Activated T-cell treated with anti-CD3 and anti-CD28 coated beads for 24 hours (primary cell): ENCODE results near the gene ANKRD9.

Experiments used
- DNase-seq: peaks from one replicate; pipeline ENCODE4 v3.0.0-alpha.2; 2020; ENCODE audit warnings: low read depth

Gene ANKRD9

DNA sequence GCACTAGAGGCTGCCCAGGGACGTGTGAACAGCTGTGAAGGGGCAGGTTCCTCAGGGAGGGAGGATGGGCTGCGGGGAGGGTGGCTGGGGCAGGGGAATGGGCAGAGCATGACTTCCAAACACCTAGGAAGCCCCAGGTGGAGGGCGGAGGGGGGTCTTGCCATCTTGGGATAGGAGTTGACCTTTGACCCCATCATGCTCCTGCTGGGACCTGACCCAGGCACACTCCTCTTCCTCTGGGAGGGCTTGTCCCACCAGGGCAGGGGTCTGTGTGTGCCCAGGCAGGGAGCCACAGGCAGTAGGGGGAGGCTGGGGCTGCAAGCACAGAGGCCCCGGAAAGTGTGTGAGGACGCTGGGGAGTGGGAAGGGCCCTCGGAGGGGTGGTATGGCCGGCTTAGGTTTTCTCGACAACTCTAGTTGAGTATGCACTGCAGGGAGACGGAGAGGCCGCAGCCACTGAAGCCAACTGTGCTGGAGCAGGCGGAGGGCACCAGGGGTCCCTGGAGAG is 3.3 kb upstream of the ANKRD9 start:
- no peak for DNase-seq

DNA sequence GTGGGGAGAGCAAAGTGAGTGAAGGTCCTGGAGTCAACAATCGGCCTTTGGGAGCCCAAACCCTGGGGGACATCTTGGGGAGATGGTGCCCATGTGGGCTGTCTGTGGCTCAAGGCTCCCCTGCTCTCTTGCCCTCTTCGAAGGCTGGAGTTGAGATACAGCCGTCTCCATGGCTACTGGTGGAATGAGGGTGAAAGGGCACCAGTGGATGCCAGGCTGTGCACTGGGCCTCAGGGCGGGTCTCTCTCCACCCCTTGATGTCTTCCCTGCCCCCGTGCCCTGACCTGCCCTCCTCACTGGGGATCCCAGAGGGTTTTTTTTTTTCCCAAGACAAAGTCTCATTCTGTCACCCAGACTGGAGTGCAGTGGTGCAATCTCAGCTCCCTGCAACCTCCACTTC is 2.0 kb upstream of the ANKRD9 start:
- no peak for DNase-seq

DNA sequence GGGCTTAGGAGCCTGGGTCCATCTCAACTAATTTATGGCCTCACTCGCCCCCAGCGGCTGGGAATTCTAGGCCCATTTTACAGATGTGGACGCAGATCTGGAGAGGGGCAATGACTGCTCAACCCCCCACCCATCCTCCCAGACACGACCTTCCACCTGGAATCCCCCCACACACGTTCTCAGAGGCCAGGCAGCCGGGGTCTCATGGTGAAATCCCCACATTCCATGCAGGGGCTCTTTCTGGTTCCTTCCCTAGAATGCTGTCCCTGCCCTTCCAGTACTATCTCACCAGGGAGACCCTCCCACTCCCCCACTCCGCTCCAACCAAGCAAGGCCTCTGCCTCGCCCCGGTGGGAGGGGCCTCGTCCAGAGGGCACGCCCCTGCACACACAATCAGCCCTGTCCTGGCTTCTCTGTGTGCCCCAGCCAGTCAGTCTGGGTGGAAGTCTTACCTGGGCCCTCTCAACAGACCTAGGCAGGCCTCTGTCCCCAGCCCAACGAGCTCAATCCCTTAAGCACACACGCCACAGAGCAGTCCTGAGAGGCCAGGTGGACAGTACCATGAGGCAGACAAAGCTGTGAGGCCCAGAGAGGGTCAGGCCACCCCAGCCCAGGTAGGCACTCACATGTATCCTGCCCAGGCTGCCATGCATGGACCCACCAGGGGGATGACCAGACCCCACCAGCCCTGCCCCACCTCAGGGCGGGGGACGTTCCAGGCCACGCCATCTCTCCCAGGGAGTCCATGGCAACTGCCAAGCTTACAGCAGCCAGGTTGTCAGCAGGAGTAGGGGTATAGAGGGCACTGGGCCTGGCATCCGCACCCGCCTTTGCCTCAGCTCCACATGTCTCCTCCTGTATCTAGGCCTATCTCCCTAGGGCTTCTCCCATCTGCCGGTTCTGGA is 1.3 kb upstream of the ANKRD9 start:
- DNase-seq, result no peak

DNA sequence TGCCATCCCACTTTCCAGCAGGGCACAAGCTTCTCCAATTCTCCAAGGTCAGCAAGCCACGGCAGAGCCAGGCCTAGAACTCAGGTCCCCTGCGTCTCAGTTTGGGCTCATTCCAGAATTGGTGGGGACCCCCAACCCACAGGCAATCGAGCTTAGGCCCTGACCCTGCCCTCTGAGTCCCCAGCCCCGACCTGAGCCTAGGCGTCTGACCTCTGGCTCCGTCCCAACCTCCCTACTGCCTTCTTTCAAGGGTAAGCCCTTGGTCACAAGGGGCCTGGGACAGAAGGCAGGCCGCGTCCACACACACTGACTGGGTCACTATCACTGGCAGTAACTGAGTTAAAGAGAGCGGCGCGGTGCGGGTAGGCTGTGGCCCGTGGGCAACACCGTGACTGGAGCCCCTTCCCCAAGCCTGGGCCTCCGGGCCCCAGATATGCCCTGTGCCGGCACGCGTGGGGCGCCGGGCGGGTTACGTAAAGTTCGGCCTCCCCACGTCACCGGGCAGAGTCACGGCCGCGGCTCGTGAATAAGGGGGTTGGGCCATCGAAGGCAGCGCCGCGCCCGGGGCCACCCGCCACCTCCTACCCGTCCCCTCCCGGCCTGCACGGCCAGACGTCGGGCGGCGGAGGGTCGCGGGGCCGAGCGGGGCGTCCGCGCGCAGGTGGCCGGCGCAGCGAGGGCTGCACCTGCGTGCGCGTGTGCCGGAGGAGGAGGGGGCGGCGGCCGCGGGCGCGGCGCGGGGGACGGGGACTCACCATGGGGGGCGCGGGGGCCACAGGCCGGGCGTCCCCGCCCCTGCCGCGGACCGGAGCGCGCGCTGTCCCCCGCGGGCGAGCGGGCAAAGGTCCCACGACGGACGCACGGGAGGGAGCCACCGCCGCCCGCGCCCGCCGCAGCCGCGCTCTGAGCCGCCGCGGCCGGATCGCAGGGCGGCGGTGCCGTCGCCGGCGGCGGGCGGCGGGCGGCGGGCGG is 516 bp downstream of the ANKRD9 start:
- DNase-seq, result no peak

DNA sequence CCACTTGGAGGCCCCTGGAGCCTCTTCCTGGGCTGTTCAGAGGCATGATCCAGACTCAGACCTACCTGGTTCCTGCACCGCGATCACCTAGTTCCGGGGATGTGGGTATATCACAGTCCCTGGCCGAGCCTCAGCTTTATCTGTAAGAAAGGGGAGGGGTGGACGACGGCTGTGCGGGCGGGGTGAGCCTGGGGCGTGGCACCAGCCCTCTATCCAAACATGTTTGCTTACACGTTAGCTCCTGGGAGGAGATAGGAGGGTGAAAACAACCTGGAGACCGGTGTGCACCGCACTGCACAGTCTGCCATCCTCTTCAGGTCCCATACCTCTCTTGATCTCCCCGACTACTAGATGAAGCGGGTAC is 1.2 kb downstream of the ANKRD9 start:
- no peak for DNase-seq

DNA sequence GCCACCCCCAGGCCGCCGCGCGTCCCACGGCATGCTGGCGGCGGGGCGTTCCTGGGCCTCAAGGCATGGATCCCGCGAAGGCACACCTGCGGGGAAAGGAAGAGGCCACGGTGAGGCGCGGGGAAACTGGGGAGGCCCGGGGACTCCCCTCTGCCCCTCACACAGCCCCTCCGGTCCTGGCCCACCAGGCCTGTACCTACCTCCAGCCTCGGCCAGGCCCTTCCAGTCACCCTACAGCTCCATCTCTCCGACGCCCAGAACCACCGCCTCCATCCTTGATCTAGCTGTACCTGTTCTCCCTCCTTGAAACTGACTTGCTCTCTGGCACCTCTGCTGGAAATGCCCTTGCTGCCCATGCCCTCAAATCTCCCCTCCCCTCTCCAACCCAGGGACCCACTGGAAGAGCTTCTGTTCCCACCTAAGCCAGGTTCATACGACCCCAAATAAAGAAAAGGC is 1.7 kb downstream of the ANKRD9 start:
- no peak for DNase-seq

DNA sequence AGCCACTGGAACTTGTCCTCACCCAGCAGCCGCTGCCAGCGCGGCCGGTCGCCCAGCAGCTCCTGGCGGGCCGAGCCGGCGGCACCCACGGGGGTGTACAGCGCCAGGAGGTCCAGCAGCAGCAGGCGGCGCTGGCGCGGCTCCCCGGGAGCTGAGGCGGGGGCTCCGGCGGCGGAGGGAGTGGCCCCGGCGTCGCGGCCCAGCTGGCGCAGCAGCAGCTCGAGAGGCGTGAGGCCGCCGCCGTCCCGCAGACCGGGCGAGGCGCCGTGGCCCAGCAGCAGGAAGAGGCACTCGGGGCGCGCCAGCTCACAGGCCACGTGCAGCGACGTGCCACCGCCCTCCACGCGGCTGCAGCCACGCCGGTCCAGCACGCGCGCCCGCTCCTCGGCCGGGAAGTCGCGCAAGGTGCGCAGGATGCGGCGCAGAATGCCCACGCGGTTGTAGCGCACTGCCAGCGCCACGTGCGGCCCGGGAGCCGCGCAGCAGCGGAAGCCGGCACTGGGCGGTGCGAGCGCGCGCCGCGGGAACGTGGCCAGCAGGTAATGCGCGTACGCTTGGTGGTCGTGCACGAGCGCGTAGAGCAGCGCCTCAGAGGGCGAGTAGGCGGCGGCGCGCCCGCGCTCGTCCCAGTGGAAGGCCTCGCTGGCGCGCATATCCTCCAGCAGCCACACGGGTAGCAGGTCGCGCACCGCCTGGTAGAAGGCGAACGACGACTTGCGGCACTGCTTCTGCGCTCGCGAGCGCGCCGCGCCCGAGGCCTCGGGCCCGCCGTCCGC is 2.3 kb downstream of the ANKRD9 start:
- no peak for DNase-seq

DNA sequence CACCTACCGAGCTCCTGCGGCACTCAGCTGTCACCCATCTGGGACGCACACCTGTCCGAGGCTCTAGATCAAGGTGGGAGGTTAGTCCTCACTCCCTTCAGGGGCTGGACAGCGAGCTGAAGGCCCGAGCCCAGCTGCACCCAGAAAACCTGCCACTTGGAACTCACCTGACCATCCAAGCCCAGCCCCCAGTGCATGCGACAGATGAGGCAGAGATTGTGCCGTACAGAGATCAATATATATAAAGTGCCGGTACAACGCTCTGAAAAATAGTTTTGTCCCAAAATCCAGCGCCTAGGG is 3.0 kb downstream of the ANKRD9 start:
- DNase-seq, result no peak

DNA sequence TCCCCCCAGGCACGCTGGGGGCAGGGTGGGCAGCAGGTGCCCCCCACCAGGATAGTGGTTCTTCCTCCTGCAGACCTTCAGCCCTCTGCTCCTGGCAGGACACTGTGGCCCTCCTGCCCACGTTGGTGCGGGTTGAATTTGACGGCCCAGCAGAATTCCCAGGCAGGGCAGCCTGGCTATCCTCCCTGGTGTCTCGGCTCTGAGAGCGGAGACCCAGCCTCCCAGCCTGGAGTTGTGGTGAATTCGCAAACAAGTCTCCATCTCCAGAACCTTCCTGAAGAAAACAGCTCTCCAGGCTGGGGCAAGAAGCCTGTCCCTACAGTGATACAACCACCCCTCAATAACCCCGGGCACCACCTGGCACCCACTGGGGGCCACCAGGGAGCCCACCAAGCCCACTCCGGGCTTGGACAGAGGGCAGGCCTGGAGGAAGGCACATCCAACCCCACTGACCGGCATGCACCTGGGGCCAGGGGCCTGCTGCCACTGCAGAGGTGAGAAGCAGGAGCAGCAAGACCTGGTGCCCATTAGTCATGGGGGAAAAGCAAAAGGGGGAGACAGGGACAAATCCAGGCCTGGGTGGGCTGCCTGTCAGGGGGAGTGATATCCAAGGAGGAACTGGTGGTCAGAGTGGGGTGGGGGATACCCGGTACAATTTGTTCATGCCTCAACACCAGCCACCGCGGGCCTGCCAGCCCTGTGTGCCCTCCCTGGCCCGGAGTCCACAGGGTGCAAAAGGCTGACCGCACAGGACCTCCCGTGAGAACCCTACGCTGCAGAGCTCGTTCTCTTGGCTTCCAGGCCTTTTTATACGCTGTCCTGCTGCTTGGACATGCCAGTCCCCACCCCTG is 3.6 kb downstream of the ANKRD9 start:
- DNase-seq, result no peak

DNA sequence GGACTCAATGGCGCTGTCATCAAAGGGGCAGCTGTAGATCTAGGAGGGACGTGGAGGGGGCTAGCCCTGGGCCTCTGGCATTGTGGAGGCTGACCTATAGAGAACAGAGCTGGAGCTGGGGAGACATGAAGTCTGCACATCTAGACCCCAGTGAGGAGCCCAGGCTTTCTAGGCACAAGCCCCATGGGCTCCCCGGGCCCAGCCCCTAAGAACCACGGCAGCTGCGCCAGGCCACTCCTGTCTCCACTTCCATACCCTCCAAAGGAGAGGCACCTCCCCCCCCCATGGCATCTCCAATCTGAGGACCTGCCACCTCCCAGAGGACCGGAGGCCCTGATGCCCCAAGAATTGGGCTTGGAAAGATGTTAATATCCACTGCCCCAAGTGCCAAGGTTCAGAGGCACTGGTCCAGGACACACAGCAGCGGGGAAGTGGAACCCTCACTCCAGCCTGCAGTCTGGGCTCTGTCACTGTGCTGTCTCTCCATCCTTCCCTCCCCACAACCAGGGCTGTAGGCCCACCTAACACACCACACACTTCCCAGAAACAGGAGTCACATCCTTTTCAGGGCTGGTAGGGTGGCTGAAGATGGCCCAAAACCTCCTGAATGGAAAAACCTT is 4.5 kb downstream of the ANKRD9 start:
- no peak for DNase-seq

DNA sequence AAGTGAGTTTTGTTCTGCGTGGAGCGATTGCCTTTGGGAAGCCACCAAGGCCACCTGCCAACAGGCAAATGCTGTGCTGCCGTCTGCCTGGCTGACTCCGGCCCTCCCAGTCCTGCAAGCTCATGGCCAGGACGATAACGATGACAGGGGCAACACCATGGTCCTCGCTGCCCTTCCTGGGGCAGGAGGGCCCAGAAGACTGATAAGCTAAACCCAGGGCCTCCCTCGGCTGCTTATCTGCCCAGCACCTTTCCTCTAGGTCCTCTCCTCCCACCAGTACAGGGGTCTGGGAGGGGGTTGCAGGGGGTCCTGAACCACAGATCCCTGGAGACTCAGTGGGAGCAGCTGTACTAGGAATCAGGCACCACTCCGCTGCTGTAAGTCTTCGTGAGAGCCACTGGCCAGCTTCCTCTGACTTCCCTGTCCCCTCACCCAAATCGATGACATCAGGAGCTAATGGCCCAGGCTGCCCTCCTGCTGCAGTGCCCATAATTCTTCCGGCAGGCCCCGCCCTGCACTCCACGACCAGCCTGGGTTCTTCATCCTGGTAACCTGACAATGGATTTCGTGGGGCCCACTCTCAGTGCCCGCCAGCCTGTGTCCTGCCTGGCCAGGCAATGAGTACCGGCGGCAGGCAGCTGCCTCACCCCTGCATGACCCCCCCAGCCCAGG is 5.1 kb downstream of the ANKRD9 start:
- no peak for DNase-seq

DNA sequence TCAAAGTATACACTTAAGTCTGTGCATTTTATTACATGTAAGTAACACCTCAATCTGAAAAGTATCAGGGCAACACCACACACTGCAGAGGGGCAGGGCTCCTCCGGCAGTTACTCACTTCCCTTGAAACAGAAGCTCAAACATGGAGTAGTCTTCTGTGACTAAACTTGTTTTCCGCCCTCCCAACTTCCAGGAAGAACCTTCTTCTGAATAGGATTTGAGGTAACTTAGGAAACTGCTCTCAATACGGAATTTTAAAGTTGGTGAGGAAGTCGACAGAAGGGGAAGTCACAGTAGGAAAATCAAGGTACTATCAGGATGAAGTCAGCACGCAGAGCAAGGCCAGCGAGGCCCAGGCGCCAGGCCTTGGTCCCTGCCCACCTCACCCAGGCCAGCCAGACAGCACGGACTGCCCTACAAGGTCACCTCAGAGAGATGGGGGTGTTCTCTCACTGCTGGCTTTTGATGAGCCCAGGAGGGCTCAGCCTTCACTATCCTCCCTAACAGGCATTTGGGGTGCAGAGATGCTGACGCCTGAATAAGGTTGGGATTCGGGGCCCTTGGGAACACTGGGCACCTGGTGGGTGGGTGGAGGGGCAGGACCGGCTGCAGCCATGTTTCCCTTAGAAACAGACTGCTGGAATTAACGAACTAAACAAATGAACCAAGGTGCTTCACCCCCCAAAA is 5.8 kb downstream of the ANKRD9 start:
- no peak for DNase-seq

DNA sequence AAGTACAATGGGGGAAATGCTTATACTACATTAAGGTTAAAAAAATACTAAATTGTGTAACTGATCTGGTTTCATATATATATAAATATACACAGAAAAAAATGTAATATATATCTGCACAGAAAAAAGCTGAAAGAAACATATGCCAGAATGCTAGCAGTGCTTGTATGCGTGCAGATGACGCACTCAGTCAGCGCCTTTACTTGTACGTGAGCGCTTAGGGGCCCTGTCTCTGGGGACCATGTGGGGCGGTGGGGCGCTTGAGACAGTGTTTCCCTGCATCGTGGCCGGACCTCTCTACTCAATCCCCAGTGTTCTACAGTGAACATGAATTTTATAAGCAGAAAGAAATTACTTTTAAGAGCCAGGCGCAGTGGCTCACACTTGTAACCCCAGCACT is 7.0 kb downstream of the ANKRD9 start:
- no peak for DNase-seq

DNA sequence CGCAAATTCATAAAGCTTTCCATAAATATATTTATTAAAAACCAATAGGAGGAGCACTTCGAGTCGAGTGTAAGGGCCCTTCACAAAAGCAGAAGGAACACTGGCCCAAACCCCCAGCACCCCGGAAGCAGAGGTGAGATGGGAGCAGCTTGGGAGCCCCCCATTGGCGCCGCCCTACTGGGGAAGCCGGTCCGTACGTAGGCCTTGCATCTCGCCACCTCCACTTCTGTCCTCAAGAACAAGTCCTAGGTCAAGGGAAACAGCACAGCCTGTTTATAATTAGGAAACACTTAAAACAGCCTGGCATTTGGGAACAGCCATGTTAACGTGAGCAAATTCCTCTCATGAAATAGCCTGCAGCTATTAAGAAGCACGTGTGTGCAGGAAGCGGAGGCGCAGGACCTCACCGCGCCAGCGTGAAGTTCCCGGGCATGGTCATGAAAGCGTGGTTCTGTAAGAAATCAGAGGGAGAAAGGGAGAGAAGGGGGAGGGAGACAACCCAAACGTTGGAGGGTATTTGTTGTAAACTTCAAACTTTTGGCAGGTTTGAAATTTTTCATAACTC is 7.7 kb downstream of the ANKRD9 start:
- no peak for DNase-seq

DNA sequence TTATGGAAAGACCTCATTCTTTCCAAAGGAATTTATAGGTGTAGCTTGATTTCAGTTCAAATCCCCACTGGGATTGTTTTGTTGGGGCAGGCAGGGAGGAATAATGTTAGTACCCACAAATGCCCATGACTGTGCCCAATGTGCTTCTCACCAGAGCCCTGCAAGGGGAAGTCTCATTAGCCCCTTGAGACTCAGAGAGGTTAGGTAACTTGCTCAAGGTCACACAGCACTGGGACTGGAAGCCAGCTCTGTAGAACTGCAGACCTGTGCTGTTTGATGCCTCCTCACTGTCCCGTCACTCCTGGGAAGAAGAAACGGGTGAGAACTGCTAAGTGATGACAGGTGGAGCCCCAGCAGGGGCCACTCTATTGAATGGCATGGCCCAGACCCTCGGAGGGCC is 8.9 kb downstream of the ANKRD9 start:
- DNase-seq, result no peak

DNA sequence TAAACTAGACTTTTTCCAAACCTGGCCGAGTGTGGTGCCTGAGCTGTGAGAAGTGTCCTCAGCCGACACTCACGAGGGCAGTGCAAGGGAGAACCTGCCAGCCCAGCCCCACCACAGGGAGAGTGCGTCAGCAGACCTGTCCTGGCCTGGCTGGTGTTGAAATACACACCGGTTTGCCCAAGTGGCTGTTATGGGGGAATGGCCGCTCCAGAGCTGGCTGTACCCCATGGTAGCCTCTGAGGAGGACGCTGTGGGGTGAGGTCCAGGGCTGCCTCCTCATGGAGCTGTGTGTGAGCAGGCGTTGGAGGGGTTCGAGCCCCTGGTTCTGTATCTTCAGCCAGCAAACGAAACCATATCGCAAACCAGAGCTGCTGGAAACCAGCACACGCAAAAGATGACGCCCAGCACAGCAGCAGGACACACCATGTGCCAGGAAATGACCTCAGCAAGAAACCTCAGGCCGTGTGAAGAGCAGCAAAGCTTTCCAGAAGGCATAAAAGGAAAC is 9.4 kb downstream of the ANKRD9 start:
- no peak for DNase-seq

DNA sequence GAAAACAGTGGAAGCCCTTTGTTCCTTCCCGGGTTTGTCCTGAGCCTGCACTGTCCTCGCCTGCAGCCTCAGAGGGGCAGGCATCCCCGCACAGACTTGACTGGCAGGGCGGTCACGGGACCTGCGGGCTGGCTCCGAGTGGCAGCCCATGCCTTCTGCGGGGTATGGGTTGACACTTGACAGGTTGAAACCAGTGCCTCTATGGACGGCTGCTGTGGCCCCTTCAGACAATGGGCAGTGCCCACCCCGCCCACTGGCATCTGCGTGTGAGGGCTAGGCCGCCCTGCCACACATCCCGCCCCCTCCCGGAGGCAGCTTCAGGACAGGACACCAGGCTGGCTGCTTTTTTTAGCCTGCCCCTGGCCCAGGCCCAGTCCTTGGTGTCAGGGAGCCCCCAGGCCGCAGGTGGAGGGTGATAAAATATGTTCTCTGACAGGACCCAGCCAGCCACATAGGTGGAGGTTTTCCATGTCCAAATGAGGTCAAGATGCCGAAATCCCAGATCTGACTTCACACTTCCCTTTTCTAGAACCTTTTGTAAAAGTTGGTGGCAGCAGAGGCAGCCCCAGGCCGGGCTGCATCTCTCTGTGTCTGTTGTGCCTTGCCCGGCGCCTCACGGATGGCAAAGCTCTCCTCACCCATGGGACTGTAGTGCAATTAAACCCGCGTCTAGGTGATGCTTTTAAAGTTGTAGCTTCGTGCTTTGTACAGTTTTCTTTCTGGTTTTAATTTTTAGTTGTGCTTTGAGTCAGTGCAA is 10.0 kb downstream of the ANKRD9 start:
- DNase-seq, result no peak

DNA sequence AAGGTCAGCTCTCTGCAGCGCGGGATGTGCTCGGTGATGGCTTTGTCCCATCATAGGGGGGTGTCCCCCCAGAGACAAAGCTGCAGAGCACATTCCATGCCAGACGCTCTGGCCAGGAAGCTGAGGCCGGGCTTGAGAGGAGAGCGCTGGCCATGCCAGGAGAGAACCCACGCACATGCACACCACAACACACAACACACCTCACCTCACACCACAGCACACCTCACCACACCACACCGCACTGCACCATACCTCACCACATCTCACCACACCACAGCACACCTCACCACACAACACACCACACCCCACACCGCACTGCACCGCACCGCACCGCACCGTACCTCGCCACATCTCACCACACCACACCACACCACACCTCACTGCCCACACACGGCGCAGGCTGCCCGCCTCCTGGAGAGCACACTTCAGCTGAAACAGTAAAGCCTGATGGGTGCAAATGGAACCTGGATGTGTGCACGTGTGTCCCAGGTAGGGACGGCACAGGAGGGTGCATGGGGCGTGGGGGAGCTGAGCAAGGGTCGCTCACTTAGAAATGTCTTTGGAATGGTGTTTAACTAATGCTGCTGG is 10.8 kb downstream of the ANKRD9 start:
- no peak for DNase-seq
